ENCODE measurements around the gene BPGM.
A peak's percentile ranks its signal among the peaks of the same experiment; 100 is the strongest.

Gene BPGM

DNA sequence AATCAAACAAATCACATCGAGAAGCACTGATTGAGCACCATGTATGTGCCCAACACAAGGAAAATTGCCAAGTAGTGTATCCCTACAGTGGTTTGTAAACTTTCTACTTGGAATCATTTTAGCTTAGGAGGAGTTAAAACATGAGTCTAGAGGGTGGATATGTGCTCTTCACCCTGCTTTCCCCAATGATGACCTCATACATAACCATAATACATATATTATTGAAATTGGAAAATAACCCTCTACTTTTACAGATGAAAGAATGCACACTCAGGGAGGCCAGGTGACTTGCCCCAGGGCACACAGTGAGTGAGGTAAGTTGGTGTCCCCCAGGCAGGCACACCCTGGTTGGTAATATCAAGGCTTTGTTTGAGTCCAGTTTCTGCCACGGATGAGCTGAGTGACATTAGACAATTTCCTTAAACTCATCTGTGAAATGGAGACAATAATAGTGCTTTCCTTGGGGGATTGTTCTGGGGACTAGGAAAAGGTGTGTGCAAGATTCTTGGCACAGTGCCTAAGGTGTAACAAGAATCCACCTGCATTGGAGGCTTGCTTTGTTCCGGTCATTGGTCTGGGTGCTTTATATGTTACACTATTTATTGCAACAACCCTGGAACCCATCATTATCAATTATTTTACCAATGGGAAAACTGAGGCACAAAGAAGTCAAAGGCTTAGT lies 50.7 kb downstream of the BPGM start:
- in situ Hi-C loops (cut with HindIII; ENCODE audit: low pct_unique_long_range_greater_than_20kb, low sequenced_read_pairs), result no loop called here
- no peak for TF ChIP-seq JUND (IDR thresholded peaks at IDR 0.05; ENCODE audit: low read depth)
- no peak for DNase-seq (ENCODE audit: low read depth in 1 of 2, low spot score in 1 of 2)

DNA sequence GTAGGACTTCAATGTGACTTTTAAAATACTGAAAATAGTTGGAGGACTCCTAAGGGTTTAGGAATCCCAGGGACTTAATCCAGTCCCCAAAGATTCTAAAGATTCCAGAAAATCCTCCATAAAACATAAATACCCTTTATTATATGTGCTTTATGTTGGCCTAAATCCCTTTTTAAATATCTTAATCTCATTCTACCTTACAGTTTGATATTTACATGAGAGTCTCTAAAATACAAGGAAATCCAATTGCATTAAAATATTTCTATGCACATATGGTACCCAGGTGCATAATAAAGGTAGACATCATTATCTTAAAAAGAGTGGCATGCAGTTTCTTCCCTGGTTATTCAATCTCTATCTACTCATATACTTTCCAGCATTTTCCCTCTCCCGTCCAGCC lies 51.8 kb downstream of the BPGM start:
- no peak for TF ChIP-seq JUND (IDR thresholded peaks at IDR 0.05; ENCODE audit: low read depth)
- DNase-seq (ENCODE audit: low read depth in 1 of 2, low spot score in 1 of 2), result no peak
- in situ Hi-C loops (cut with HindIII; ENCODE audit: low pct_unique_long_range_greater_than_20kb, low sequenced_read_pairs), result no loop called here

DNA sequence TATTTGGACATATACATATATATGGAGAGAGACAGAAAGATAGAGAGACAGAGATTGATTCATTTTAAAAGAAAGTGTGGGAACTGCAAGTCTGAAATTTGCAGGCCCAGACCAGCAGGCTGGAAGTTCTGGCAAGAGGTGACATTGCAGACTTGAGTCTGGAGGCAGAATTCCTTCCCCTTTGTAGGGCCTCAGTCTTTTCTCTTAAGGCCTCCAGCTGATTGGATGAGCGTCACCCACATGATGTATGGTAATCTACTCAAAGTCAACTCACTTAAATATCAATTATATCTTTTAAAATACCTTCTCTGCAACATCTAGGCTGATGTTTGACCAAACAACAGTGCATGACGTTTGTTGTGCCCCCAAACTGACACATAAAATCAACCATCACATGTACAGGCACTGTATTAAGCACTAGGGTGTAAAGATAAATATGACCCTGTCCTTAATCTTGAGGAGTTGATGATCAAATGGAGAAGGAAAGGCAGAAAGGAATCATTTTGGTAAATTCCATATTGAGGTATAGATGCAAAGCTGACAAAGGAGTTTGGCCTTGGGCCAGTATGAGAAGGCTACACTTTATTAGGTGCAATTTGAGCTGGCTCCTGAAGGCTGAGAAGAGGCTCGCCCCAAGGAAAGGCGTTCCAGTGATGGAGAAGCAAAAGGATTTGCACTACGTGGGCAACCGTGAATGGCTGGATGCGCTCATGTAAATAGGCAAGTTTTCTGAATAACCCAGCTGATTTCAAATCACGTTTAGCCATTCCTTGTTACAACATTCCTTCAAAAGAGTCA lies 52.6 kb downstream of the BPGM start:
- DNase-seq (ENCODE audit: low read depth in 1 of 2, low spot score in 1 of 2), result no peak
- TF ChIP-seq JUND (IDR thresholded peaks at IDR 0.05; ENCODE audit: low read depth), result no peak
- in situ Hi-C loops (cut with HindIII; ENCODE audit: low pct_unique_long_range_greater_than_20kb, low sequenced_read_pairs), result no loop called here

DNA sequence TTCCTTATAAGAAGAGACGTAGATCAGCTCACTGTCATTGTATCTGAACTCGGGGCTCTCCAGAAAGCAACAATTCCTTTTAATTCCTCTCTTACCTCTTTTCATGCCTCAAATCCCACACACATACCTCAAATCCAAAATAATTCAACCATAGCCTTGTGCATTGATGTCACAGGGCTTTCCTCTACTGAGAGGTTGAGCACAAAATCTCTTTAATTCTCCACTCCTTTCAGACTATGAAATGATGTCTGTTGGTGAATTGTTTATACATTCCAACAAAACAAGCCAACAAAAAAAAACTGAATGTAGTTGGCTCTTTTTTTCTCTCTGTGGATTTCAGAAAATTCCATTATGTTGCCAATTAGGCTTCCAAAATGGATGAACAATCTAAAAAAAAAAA lies 53.2 kb downstream of the BPGM start:
- in situ Hi-C loops (cut with HindIII; ENCODE audit: low pct_unique_long_range_greater_than_20kb, low sequenced_read_pairs), result no loop called here
- DNase-seq (ENCODE audit: low read depth in 1 of 2, low spot score in 1 of 2), result no peak
- TF ChIP-seq JUND (IDR thresholded peaks at IDR 0.05; ENCODE audit: low read depth), result no peak

DNA sequence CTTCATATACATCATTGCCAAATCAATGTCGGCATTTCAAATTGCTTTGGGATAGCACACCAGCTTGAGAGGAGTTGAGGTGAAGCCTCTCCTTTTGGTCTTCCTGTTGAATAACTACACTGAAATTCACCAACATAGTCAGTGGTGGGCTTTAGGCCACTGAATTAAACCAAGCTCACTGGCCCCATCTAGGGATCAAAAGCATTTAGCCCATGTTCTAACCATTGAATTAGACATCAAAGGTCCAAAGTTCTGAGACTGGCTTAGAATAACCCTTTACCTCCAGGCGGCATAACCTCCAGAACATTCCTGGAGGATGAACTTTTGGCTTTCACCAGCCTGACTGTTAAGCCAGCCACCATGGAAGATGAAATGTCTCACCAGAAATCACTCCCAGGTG lies 54.6 kb downstream of the BPGM start:
- no peak for TF ChIP-seq JUND (IDR thresholded peaks at IDR 0.05; ENCODE audit: low read depth)
- DNase-seq (ENCODE audit: low read depth in 1 of 2, low spot score in 1 of 2), result no peak
- in situ Hi-C loops (cut with HindIII; ENCODE audit: low pct_unique_long_range_greater_than_20kb, low sequenced_read_pairs), result no loop called here

DNA sequence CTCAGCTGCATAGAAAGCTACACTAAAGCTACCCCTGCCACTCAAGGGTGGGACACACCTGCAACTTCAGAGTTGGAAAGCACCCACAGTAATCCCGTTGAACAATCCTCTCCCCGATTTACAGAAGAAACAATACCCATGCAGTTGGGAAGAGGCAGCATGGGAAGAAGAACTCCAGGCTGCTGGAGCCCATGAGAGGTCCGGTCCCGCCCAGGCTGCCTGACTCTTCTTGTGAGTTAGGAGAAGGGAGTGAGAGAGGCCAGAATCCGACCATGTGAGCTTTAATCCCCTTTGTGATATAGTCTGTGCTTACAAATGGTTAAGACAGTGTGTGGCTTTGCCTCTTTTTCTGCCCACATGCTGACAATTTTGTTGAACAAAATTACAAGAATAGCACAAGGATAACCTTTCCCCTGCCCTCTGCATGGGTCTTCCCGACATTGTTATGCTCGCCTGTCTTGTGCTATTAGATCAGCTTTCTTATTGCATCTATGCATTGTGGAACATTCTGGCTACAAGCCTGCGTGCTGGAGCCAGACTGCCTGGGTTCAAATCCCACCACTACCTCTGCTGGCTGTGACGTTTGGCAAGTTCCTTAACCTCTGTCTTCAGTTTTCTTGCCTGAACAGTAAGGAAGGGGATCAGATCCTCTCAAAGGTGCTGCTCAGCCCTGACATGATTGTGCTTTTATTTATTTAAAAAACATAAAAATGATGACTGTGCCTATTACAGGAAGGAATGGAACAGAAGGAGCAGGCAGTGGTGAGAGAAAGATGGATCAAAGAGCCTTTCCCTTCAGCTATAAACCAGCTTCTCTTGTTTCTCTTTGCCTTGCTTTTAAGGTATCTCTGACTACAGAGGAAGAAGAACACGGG lies 56.0 kb downstream of the BPGM start:
- in situ Hi-C loops (cut with HindIII; ENCODE audit: low pct_unique_long_range_greater_than_20kb, low sequenced_read_pairs), result no loop called here
- no peak for TF ChIP-seq JUND (IDR thresholded peaks at IDR 0.05; ENCODE audit: low read depth)
- DNase-seq (ENCODE audit: low read depth in 1 of 2, low spot score in 1 of 2), result no peak

DNA sequence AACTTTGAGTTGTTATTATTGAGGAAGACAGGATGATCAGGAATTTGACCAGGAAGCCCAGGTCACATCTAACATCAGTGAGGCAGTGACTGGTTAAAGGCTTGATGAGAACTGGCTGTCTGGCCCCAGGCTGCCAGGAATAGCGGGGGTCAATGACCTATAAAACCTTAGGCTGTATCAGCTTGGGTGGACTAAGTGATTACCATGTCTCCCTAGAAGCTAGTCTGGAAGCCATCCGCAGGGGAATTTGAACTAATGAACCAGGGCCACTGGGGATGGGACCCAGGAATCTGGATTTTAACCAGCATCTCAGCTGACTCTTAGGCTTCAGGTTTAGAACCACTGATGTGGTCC lies 56.6 kb downstream of the BPGM start:
- no peak for DNase-seq (ENCODE audit: low read depth in 1 of 2, low spot score in 1 of 2)
- in situ Hi-C loops (cut with HindIII; ENCODE audit: low pct_unique_long_range_greater_than_20kb, low sequenced_read_pairs), result no loop called here
- no peak for TF ChIP-seq JUND (IDR thresholded peaks at IDR 0.05; ENCODE audit: low read depth)

DNA sequence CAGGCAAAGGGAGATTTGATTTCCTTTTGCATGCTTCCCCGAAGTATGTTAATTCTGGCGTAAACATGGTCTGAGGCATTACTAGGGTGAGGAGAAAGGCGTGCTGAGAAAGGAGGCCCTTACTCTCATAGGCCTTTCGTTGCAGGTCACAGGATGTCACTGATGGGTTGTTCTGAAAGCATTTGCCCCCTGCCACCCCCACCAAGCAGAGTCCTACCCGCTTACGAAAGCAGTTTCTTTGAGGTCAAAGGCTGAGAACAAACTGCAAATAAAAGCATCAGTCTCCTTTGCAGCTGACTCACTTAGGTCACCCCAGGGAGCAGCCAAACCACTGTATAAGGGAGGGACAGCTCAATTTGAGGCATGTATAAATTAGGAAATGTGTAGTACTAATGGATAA lies 57.1 kb downstream of the BPGM start:
- TF ChIP-seq JUND (IDR thresholded peaks at IDR 0.05; ENCODE audit: low read depth), result no peak
- in situ Hi-C loops (cut with HindIII; ENCODE audit: low pct_unique_long_range_greater_than_20kb, low sequenced_read_pairs), result no loop called here
- no peak for DNase-seq (ENCODE audit: low read depth in 1 of 2, low spot score in 1 of 2)

DNA sequence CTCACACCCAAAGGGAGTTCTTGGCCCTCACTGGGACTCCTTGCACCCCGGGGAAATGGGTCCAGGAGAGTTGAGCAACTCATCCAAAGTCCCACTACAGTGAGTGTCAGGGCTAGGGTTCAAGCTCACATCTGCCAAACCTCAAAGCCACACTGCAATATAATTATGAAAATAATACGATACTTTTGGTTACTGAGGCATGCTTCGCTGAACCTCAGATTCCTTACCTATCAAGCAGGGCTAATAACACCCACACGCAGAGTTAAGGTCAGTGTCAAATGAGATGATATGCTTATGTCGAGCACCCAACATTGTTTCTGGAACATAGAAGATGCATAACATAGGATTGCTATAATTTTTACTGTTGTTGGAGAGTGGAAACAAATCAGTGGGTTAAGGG lies 58.2 kb downstream of the BPGM start:
- no peak for TF ChIP-seq JUND (IDR thresholded peaks at IDR 0.05; ENCODE audit: low read depth)
- DNase-seq (ENCODE audit: low read depth in 1 of 2, low spot score in 1 of 2), result no peak
- in situ Hi-C loops (cut with HindIII; ENCODE audit: low pct_unique_long_range_greater_than_20kb, low sequenced_read_pairs), result no loop called here

DNA sequence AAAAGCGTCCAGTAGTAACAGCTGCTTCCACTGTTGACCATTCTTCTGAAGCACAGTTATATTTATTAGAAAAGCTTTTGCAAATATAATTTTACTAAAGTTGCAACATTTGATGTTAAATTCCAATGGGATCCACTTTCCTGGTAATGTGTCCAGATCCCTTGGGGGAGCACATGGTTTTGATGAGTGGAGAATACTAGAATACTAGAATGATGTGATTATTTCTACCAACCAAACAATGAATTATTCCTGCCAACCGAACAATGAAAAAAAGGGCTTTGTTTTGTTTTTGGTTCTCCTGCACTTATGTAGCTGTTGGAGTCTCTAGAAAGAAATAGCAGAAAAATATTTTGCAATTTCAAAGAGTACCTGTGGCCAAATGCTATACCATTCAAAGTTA lies 59.1 kb downstream of the BPGM start:
- DNase-seq (ENCODE audit: low read depth in 1 of 2, low spot score in 1 of 2), result no peak
- TF ChIP-seq JUND (IDR thresholded peaks at IDR 0.05; ENCODE audit: low read depth), result no peak
- in situ Hi-C loops (cut with HindIII; ENCODE audit: low pct_unique_long_range_greater_than_20kb, low sequenced_read_pairs), result no loop called here

DNA sequence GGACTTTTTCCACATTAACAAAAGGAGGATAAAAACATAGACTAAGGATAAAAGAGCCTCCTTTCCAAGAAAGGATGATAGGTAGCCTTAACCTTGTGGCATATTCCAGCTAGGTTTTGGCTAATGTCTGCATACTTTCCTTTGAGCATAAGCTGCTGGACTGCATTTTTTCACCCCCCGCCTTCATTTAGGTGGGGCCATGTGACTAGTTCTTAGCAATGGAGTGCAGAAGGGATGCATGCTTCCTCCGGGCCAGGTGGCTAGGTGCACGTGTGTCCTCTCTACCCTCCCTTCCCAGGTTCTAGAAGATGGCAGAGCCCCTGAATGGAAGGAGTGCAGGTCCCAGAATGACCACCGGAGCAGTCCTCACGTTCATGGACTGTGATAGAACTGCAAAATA lies 59.8 kb downstream of the BPGM start:
- in situ Hi-C loops (cut with HindIII; ENCODE audit: low pct_unique_long_range_greater_than_20kb, low sequenced_read_pairs), result no loop called here
- peak in 1 of 2 experiments; percentile 29 for DNase-seq (ENCODE audit: low read depth in 1 of 2, low spot score in 1 of 2)
- TF ChIP-seq JUND (IDR thresholded peaks at IDR 0.05; ENCODE audit: low read depth), result no peak

DNA sequence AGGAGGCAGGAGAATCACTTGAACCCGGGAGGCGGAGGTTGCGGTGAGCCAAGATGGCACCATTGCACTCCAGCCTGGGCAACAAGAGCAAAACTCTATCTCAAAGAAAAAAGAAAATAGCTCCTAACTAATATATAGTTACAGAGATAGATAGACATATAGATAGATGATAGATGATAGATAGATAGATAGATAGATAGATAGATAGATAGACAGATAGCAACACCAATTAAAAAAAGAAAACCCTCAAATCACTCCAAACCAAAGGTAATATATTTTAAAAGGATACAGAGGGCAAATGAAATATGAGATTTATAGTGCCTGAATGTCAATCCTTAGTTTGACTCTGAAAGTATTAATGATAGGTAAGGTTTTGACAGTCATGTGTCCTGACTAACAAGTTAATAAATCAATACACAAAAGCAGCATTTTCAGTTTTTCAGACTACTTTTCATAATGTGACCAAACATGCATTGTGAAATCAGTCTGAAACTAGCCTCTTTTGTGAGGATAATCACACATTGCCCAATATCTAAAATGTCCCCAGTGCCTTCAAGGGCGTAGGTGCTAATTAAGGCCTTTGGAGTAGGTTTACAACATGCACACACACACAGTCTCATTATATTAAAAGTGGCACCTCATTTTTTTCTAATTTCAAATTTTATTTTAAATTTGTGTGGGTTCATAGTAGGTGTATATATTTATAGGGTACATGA lies 61.2 kb downstream of the BPGM start:
- in situ Hi-C loops (cut with HindIII; ENCODE audit: low pct_unique_long_range_greater_than_20kb, low sequenced_read_pairs), result no loop called here
- no peak for DNase-seq (ENCODE audit: low read depth in 1 of 2, low spot score in 1 of 2)
- no peak for TF ChIP-seq JUND (IDR thresholded peaks at IDR 0.05; ENCODE audit: low read depth)
